Glutamatergic neuron (in vitro differentiated cells): ENCODE measurements around the gene BOD1L1. TPM values are rescaled to one million over a fixed set of nuclear protein-coding genes. Genes with fewer than 3 reads are reported as not detected.

ENCODE experiments used
- DNase-seq: peaks from one replicate; pipeline ENCODE4 v3.0.0; 2022
- H3K27ac Mint-ChIP-seq: one replicate; pipeline ENCODE4 v1.8.0; 2020; ENCODE audit warnings: mild to moderate bottlenecking, mixed read lengths, inconsistent platforms; ENCODE audit not compliant: unreplicated experiment
- H3K27me3 Mint-ChIP-seq: one replicate; pipeline ENCODE4 v1.8.0; 2020; ENCODE audit warnings: mild to moderate bottlenecking, moderate library complexity, mixed read lengths, inconsistent platforms; ENCODE audit not compliant: unreplicated experiment
- H3K36me3 Mint-ChIP-seq: one replicate; pipeline ENCODE4 v1.8.0; 2020; ENCODE audit warnings: mild to moderate bottlenecking, mixed read lengths, inconsistent platforms; ENCODE audit not compliant: unreplicated experiment
- H3K4me1 Mint-ChIP-seq: one replicate; pipeline ENCODE4 v1.8.0; 2020; ENCODE audit warnings: mild to moderate bottlenecking, low read depth, mixed read lengths, inconsistent platforms; ENCODE audit not compliant: unreplicated experiment
- H3K4me3 Mint-ChIP-seq: one replicate; pipeline ENCODE4 v1.8.0; 2020; ENCODE audit warnings: mild to moderate bottlenecking, mixed read lengths, inconsistent platforms; ENCODE audit not compliant: unreplicated experiment
- H3K9me3 Mint-ChIP-seq: one replicate; pipeline ENCODE4 v1.8.0; 2020; ENCODE audit warnings: mild to moderate bottlenecking, moderate library complexity, mixed read lengths, inconsistent platforms; ENCODE audit not compliant: unreplicated experiment
- CTCF ChIP-seq: fragments of 200-600 bp; sonication (generic); IDR thresholded peaks from one replicate; pipeline ENCODE4 v1.5.0; 2021; ENCODE audit not compliant: partially characterized antibody, unreplicated experiment
- total RNA-seq: library from RNA; stranded (reverse); fragmentation: NEBNext Ultra II Directional; extraction: Animal tissue kit (Norgen Biotek cat#: 25700); gene quantifications from one replicate; pipeline ENCODE4 v1.2.1, GENCODE V29; 2021; ENCODE audit not compliant: unreplicated experiment

The BOD1L1 gene
- total RNA-seq, 1 donor from 2014 or later, result 57.3 TPM

GRCh38 chr4:13527192-13527980 is 100.1 kb downstream of the BOD1L1 start:
- H3K27ac Mint-ChIP-seq, result no peak overlapping the region
- H3K4me1 Mint-ChIP-seq, result no peaks in the 10 kb centered on the region
- no peak overlapping the region for H3K4me3 Mint-ChIP-seq
- peaks cover 8% of the 10 kb centered on the region for H3K36me3 Mint-ChIP-seq
- DNase-seq, result no peak
- no peak for TF ChIP-seq CTCF
- H3K9me3 Mint-ChIP-seq, result peaks cover 11% of the 10 kb centered on the region
- H3K27me3 Mint-ChIP-seq, result peaks cover 51% of the 10 kb centered on the region

GRCh38 chr4:13526658-13527057 is 100.9 kb downstream of the BOD1L1 start:
- DNase-seq, result no peak
- H3K27ac Mint-ChIP-seq, result no peak overlapping the region

GRCh38 chr4:13525606-13526281 is 101.8 kb downstream of the BOD1L1 start:
- Mint-ChIP-seq H3K27me3 (peaks cover 58% of the 10 kb centered on the region), H3K4me3 (no peak overlapping the region), H3K9me3 (peaks cover 11% of the 10 kb centered on the region), H3K4me1 (no peaks in the 10 kb centered on the region), H3K36me3 (peaks cover 8% of the 10 kb centered on the region), H3K27ac (no peak overlapping the region)
- DNase-seq, result no peak
- no peak for TF ChIP-seq CTCF

More at GRCh38 chr4:13526658-13527057, 100.9 kb downstream of the BOD1L1 start:
- H3K4me3 Mint-ChIP-seq, result no peak overlapping the region
- TF ChIP-seq CTCF, result no peak
- H3K27me3 Mint-ChIP-seq, result peaks cover 56% of the 10 kb centered on the region
- H3K4me1 Mint-ChIP-seq, result no peaks in the 10 kb centered on the region
- peaks cover 8% of the 10 kb centered on the region for H3K36me3 Mint-ChIP-seq
- peaks cover 11% of the 10 kb centered on the region for H3K9me3 Mint-ChIP-seq

GRCh38 chr4:13524504-13525243 is 102.9 kb downstream of the BOD1L1 start:
- no peaks in the 10 kb centered on the region for H3K4me1 Mint-ChIP-seq
- no peak overlapping the region for H3K4me3 Mint-ChIP-seq
- no peak overlapping the region for H3K27ac Mint-ChIP-seq
- no peak for TF ChIP-seq CTCF
- H3K27me3 Mint-ChIP-seq, result peaks cover 51% of the 10 kb centered on the region
- peaks cover 11% of the 10 kb centered on the region for H3K9me3 Mint-ChIP-seq
- no peak for DNase-seq
- peaks cover 8% of the 10 kb centered on the region for H3K36me3 Mint-ChIP-seq
